ENCODE data around the gene TOM1. TPM values are rescaled to one million over a fixed set of nuclear protein-coding genes. Genes with fewer than 3 reads are reported as not detected.
A peak's percentile ranks its signal among the peaks of the same experiment; 100 is the strongest.

The TOM1 gene
- total RNA-seq, 1 donor from 2014 or later = 47.9 TPM

- no peaks in the 10 kb centered on the region for H3K27me3 Mint-ChIP-seq (ENCODE audit: low read depth)
- H3K36me3 Mint-ChIP-seq (ENCODE audit: low read depth) = peaks cover 1% of the 10 kb centered on the region
- no peak for DNase-seq (ENCODE audit: low spot score)
- TF ChIP-seq, protein P1, sequence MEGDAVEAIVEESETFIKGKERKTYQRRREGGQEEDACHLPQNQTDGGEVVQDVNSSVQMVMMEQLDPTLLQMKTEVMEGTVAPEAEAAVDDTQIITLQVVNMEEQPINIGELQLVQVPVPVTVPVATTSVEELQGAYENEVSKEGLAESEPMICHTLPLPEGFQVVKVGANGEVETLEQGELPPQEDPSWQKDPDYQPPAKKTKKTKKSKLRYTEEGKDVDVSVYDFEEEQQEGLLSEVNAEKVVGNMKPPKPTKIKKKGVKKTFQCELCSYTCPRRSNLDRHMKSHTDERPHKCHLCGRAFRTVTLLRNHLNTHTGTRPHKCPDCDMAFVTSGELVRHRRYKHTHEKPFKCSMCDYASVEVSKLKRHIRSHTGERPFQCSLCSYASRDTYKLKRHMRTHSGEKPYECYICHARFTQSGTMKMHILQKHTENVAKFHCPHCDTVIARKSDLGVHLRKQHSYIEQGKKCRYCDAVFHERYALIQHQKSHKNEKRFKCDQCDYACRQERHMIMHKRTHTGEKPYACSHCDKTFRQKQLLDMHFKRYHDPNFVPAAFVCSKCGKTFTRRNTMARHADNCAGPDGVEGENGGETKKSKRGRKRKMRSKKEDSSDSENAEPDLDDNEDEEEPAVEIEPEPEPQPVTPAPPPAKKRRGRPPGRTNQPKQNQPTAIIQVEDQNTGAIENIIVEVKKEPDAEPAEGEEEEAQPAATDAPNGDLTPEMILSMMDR (IDR thresholded peaks at IDR 0.05) = no peak
- H3K27ac Mint-ChIP-seq (ENCODE audit: unreplicated experiment) = peak overlapping the region; percentile 66
- no peaks in the 10 kb centered on the region for H3K9me3 Mint-ChIP-seq (ENCODE audit: low read depth)
- peaks cover 41% of the 10 kb centered on the region for H3K4me1 Mint-ChIP-seq (ENCODE audit: low read depth)
- H3K4me3 Mint-ChIP-seq (ENCODE audit: unreplicated experiment) = no peak overlapping the region
These were observed 7.7 kb downstream of the TOM1 start for GRCh38 chr22:35307372-35307771.

- TF ChIP-seq, protein P1 (IDR thresholded peaks at IDR 0.05) = no peak
- DNase-seq (ENCODE audit: low spot score) = no peak
- H3K27ac Mint-ChIP-seq (ENCODE audit: unreplicated experiment) = no peak overlapping the region
- H3K36me3 Mint-ChIP-seq (ENCODE audit: low read depth) = peaks cover 1% of the 10 kb centered on the region
- H3K4me1 Mint-ChIP-seq (ENCODE audit: low read depth) = peaks cover 42% of the 10 kb centered on the region
- H3K4me3 Mint-ChIP-seq (ENCODE audit: unreplicated experiment) = no peak overlapping the region
- no peaks in the 10 kb centered on the region for H3K9me3 Mint-ChIP-seq (ENCODE audit: low read depth)
- no peaks in the 10 kb centered on the region for H3K27me3 Mint-ChIP-seq (ENCODE audit: low read depth)
These were observed 8.2 kb downstream of the TOM1 start for GRCh38 chr22:35307892-35308291.

DNA sequence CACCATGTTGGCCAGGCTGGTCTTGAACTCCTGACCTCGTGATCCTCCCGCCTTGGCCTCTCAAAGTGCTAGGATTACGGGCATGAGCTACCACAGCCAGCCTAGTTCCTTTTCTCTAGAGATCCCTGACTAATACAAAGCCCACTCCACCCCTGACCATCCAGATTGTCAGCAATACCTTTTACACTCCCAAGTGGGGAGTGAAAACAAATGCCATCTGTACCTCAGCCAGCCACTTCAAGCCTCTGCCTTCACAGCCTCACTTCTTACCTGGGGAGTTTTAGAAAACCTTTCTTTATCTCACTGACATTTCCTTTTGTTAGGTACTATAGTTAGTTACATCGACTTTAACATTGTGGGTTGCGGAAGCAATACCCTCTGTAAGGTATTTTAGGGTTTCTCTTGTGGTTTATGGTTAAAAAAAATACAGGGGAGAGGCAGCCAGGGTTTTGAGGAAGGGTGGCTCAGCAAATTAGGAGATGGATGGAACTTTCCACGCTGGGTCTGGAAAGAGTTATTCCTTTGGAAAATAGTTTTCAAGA, 8.9 kb downstream of the TOM1 start:
- H3K4me1 Mint-ChIP-seq (ENCODE audit: low read depth) = peaks cover 44% of the 10 kb centered on the region
- no peak overlapping the region for H3K27ac Mint-ChIP-seq (ENCODE audit: unreplicated experiment)
- H3K36me3 Mint-ChIP-seq (ENCODE audit: low read depth) = peaks cover 1% of the 10 kb centered on the region
- H3K9me3 Mint-ChIP-seq (ENCODE audit: low read depth) = no peaks in the 10 kb centered on the region
- no peaks in the 10 kb centered on the region for H3K27me3 Mint-ChIP-seq (ENCODE audit: low read depth)
- DNase-seq (ENCODE audit: low spot score) = no peak
- no peak overlapping the region for H3K4me3 Mint-ChIP-seq (ENCODE audit: unreplicated experiment)
- TF ChIP-seq, protein P1 (IDR thresholded peaks at IDR 0.05) = no peak

GRCh38 chr22:35310556-35311550, 11.2 kb downstream of the TOM1 start:
- Mint-ChIP-seq H3K9me3 (ENCODE audit: low read depth) (no peaks in the 10 kb centered on the region), H3K36me3 (ENCODE audit: low read depth) (peaks cover 1% of the 10 kb centered on the region), H3K27me3 (ENCODE audit: low read depth) (no peaks in the 10 kb centered on the region), H3K27ac (ENCODE audit: unreplicated experiment) (peak overlapping the region; percentile 35), H3K4me1 (ENCODE audit: low read depth) (peaks cover 58% of the 10 kb centered on the region), H3K4me3 (ENCODE audit: unreplicated experiment) (no peak overlapping the region)
- DNase-seq (ENCODE audit: low spot score) = no peak
- TF ChIP-seq, protein P1 (IDR thresholded peaks at IDR 0.05) = no peak

DNA sequence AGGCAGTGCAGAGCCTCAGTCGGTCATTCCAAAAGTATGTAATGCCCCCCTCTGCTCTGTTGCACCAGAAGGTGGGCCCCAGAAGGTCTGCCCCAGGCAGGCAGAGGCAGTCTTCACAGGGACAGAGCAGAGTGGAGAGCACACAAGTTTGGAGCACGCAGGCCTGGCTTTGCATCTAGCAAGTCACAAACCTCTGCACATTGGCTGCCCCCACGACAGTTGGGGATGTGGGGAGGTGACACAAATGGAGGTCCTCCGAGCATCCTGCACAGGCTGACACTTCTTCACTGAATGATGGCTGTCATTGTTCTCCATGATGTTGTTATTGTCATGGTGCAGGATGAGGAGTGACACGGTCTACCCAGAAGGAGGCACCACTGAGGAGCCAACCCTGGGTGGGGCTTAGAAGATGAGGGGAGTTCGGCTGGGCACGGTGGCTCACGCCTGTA, 11.9 kb downstream of the TOM1 start:
- Mint-ChIP-seq H3K36me3 (ENCODE audit: low read depth) (peaks cover 1% of the 10 kb centered on the region), H3K4me3 (ENCODE audit: unreplicated experiment) (no peak overlapping the region), H3K27ac (ENCODE audit: unreplicated experiment) (peak overlapping the region; percentile 17), H3K9me3 (ENCODE audit: low read depth) (no peaks in the 10 kb centered on the region), H3K27me3 (ENCODE audit: low read depth) (no peaks in the 10 kb centered on the region), H3K4me1 (ENCODE audit: low read depth) (peaks cover 53% of the 10 kb centered on the region)
- DNase-seq (ENCODE audit: low spot score) = no peak
- TF ChIP-seq, protein P1 (IDR thresholded peaks at IDR 0.05) = no peak

Measured in chondrocyte (in vitro differentiated cells).